Subcutaneous abdominal adipose tissue (tissue), 5 donors: ENCODE measurements around the gene RCAN2.

Experiments
- H3K27ac ChIP-seq: one replicate; pipeline ENCODE4 v1.7.0; 2013; ENCODE audit warnings: low read depth, mild to moderate bottlenecking, inconsistent platforms, low read length, moderate library complexity
- H3K27me3 ChIP-seq, 5 donors: one replicate each; pipeline ENCODE4 v1.7.0; 2013; ENCODE audit warnings: low read length in 5 of 5, inconsistent platforms in 1 of 5; ENCODE audit not compliant: control insufficient read depth in 5 of 5, insufficient read depth in 4 of 5
- H3K36me3 ChIP-seq, 5 donors: one replicate each; pipeline ENCODE4 v1.7.0; 2013; ENCODE audit warnings: low read length in 5 of 5; ENCODE audit not compliant: control insufficient read depth in 5 of 5, insufficient read depth in 5 of 5
- H3K4me1 ChIP-seq, 5 donors: one replicate each; pipeline ENCODE4 v1.7.0; 2013; ENCODE audit warnings: low read length in 5 of 5, mild to moderate bottlenecking in 3 of 5, moderate library complexity in 1 of 5; ENCODE audit not compliant: control insufficient read depth in 5 of 5, insufficient read depth in 5 of 5
- H3K4me3 ChIP-seq, 5 donors: one replicate each; pipeline ENCODE4 v1.7.0; 2013; ENCODE audit warnings: low read length in 5 of 5, low read depth in 1 of 5
- H3K9ac ChIP-seq, 5 donors: one replicate each; pipeline ENCODE4 v1.7.0; 2013; ENCODE audit warnings: low read length in 5 of 5, mild to moderate bottlenecking in 4 of 5, moderate library complexity in 3 of 5
- H3K9me3 ChIP-seq, 5 donors: one replicate each; pipeline ENCODE4 v1.7.0; 2013; ENCODE audit warnings: low read length in 5 of 5; ENCODE audit not compliant: control insufficient read depth in 5 of 5
- donor health status: healthy.
- donor health status: healthy.
- donor health status: healthy.
- donor health status: healthy.
- donor health status: healthy.

RCAN2 gene

DNA sequence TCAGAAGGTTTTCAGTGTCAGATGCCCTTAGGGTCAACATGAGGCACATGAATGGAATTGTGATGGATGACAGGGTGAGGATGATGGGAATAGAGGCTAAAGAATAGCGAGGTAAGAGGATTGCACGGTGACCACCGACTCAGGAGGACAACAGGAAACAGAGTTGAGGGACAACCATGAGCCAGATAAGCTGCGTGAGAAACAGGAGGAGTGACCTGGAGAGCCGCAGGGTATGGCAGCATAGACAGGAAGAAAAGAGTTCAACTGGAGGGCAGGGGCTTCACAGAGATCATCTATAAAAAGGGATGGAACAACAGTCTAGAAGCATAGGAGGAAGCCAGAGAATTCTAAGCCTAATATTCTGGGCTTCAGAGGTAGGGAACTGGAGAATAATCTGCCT is 235.7 kb downstream of the RCAN2 start:
- Histone ChIP-seq H3K4me3 (no peak overlapping the region), H3K4me1 (peaks cover 0 to 5% (median 0%) of the 10 kb centered on the region in 5 donors), H3K36me3 (no peaks in the 10 kb centered on the region), H3K27ac (no peak overlapping the region), H3K27me3 (no peaks in the 10 kb centered on the region), H3K9ac (no peak overlapping the region), H3K9me3 (no peaks in the 10 kb centered on the region)

DNA sequence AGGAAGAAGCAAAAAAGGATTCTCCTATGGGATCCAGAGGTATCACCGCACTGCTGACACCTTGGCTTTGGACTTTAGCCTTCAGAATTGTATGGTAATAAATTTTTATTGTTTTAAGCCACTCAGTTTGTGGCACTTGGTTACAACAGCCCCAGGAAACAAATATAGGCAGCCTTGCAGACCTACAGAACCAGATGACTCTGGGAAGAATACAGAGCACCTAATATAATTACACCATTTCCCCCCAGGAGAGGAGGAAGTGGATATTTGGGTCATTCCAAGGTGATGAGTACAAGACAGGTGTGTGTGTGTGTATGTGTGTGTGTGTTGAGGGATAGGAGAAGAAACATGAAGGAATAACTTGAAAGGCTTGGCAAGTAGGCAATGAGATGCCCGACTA is 236.3 kb downstream of the RCAN2 start:
- no peaks in the 10 kb centered on the region for H3K36me3 ChIP-seq
- no peak overlapping the region for H3K4me3 ChIP-seq
- no peaks in the 10 kb centered on the region for H3K27me3 ChIP-seq
- no peak overlapping the region for H3K27ac ChIP-seq
- peaks cover 0 to 5% (median 0%) of the 10 kb centered on the region in 5 donors for H3K4me1 ChIP-seq
- no peak overlapping the region for H3K9ac ChIP-seq
- H3K9me3 ChIP-seq: no peaks in the 10 kb centered on the region

DNA sequence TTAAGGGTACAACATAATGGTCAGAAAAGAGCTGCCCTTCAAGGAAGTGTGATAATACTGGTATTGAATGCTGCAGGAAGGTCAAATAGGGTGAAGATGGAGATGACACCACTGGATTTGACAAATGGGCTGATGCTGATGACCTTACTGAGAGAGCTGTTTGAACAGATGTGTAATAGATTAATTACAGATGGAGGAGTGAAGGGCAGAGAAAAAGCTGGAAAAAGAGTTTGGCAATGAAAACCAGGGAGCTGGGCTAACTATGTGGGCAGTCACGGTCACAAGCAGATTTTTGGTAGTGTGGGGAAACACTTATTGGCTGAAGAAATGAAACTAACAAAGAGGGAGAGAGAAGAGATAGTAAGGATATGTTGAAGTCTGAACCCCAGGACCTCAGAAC is 236.9 kb downstream of the RCAN2 start:
- H3K4me1 ChIP-seq: peaks cover 0 to 5% (median 0%) of the 10 kb centered on the region in 5 donors
- H3K9me3 ChIP-seq: no peaks in the 10 kb centered on the region
- no peak overlapping the region for H3K9ac ChIP-seq
- no peaks in the 10 kb centered on the region for H3K27me3 ChIP-seq
- H3K27ac ChIP-seq: no peak overlapping the region
- H3K4me3 ChIP-seq: no peak overlapping the region
- no peaks in the 10 kb centered on the region for H3K36me3 ChIP-seq

DNA sequence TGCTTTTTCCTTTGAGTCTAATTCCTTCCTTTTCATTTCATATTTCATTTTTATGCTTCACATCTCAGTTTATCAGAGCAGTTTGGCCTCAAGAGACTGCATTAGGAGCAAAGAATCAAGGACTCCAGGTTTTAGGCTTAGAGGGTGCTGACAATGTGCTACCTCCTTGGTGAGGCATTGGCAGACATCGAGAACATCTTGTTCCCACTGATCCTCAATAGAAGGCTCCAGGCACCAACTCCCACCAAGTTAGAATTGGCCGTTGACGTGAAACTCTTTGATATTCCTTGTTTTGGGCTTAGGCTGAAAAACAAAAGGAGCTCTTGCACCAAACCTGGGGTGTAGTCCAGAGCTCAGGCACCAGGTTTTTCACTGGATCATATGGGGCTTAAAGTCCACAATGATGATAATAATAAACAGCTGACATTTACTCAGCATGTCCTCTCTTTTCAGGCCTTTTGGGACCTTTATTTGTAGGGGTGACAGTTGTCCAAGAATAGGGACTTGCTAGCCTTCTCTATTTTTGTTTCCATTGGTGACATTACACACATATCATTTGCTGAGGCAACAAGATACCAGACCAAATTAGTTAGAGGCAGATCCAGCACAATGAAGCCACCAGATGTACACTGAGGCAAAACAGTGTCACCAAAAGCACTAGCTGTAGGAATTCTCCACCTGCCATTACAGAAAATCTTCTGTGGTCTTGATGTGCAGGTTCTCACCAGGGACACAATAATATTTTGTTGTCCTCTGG is 239.5 kb downstream of the RCAN2 start:
- Histone ChIP-seq H3K9ac (no peak overlapping the region), H3K4me1 (peaks cover 0 to 5% (median 0%) of the 10 kb centered on the region in 5 donors), H3K4me3 (no peak overlapping the region), H3K27ac (no peak overlapping the region), H3K36me3 (no peaks in the 10 kb centered on the region), H3K9me3 (no peaks in the 10 kb centered on the region), H3K27me3 (no peaks in the 10 kb centered on the region)

DNA sequence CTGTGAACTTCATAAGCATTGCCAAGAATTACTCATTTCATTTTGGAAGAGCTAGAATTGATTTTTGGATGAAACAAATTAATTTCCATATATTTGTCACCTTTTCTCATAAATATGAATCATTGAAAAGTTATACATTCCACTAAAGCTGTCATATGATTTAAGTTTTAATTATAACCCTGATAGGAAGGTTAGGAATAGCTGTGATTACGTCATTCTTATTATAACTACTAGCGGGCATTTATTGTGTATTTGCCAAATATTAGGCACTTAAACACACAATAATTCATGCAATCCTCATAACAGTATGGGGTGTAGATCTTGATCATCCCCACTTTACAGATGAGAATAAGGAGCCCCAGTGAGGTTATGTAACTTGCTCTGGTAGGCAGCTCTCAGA is 243.1 kb downstream of the RCAN2 start:
- Histone ChIP-seq H3K9ac (no peak overlapping the region), H3K9me3 (no peaks in the 10 kb centered on the region), H3K4me1 (peaks cover 0 to 6% (median 0%) of the 10 kb centered on the region in 5 donors), H3K36me3 (no peaks in the 10 kb centered on the region), H3K4me3 (no peak overlapping the region), H3K27ac (no peak overlapping the region), H3K27me3 (no peaks in the 10 kb centered on the region)

DNA sequence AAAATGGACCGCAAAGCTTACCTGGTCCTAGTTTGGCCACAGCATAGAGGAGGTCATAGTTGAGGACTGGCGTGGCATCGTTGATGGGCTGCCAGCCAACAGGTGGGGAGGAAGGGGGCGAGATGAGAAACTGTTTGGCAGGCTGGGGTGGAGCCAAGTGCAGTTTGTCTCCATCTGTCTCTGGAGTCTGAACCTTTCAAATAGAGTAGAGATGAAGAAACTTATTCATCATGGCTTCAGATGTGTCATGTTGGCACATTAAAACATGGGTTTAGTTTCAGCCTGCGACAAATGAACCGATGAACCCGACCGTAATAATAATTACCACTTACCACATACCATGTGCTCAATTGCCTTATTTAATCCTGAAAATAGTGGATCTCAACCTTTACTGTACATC is 244.5 kb downstream of the RCAN2 start:
- H3K9me3 ChIP-seq: no peaks in the 10 kb centered on the region
- no peaks in the 10 kb centered on the region for H3K27me3 ChIP-seq
- peaks cover 0 to 6% (median 0%) of the 10 kb centered on the region in 5 donors for H3K4me1 ChIP-seq
- no peak overlapping the region for H3K27ac ChIP-seq
- H3K9ac ChIP-seq: no peak overlapping the region
- H3K36me3 ChIP-seq: no peaks in the 10 kb centered on the region
- no peak overlapping the region for H3K4me3 ChIP-seq

DNA sequence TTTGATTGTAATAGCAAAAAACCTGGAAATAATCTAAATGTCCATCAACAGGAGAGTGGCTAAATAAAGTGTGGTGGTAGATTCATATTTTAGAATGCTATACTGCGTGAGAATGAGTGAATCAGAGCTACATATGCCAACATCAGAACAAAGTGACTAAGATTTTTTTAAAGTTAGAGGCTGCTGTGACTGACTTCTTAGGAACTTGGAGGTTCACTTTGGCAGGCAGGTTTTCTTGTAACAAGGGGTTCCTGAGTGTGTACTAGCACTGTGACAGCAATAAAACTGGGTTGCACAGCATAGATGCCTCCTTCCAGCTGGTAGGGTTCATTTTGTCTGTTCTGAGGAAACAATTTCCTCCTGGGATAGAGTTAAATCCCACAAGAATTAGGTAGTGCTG is 245.2 kb downstream of the RCAN2 start:
- no peak overlapping the region for H3K9ac ChIP-seq
- no peak overlapping the region for H3K4me3 ChIP-seq
- peaks cover 0 to 6% (median 3%) of the 10 kb centered on the region in 5 donors for H3K4me1 ChIP-seq
- H3K9me3 ChIP-seq: no peaks in the 10 kb centered on the region
- H3K36me3 ChIP-seq: no peaks in the 10 kb centered on the region
- no peaks in the 10 kb centered on the region for H3K27me3 ChIP-seq
- H3K27ac ChIP-seq: no peak overlapping the region

DNA sequence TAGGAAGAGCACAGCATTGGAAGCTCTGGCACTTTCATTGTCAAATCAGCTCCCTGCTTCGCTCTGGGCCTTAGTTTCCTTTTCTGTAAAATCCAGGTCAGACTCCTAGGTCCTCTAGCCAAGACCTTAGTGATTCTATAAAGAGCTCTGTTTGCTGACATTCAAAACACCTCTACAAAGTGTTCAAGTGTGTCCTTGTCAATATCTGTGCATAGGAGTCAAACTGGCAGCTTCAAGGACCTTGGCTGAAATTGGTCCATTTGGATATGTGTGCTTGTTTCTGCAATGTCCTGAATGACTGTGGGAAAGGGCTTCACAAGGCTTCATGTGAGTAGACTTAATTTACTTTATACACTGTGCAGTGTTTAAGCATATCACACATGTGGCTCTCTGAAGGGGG is 246.6 kb downstream of the RCAN2 start:
- Histone ChIP-seq H3K4me3 (no peak overlapping the region), H3K9ac (no peak overlapping the region), H3K9me3 (no peaks in the 10 kb centered on the region), H3K4me1 (peaks cover 0 to 10% (median 3%) of the 10 kb centered on the region in 5 donors), H3K27me3 (no peaks in the 10 kb centered on the region), H3K36me3 (no peaks in the 10 kb centered on the region), H3K27ac (no peak overlapping the region)

DNA sequence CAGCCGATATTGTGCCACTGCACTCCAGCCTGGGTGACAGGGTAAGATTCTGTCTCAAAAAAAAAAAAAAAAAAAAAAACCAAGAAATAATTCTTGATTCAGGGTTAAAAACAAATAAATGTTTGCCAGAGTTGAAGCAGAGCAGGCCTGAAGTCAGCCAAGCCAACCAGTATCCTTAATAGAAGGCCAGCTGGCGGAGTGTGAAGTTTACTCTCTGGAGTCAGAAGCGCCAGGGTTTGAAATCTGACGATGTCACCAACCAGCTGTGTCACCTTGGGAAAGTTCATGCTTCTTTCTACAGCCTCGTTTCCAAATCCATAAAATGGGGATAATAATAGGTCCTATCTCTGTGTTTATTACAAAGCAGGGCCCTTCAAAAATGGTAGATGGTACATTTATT is 247.5 kb downstream of the RCAN2 start:
- no peak overlapping the region for H3K9ac ChIP-seq
- H3K4me3 ChIP-seq: no peak overlapping the region
- no peak overlapping the region for H3K27ac ChIP-seq
- H3K27me3 ChIP-seq: no peaks in the 10 kb centered on the region
- H3K9me3 ChIP-seq: no peaks in the 10 kb centered on the region
- no peaks in the 10 kb centered on the region for H3K36me3 ChIP-seq
- H3K4me1 ChIP-seq: peaks cover 0 to 10% (median 3%) of the 10 kb centered on the region in 5 donors

DNA sequence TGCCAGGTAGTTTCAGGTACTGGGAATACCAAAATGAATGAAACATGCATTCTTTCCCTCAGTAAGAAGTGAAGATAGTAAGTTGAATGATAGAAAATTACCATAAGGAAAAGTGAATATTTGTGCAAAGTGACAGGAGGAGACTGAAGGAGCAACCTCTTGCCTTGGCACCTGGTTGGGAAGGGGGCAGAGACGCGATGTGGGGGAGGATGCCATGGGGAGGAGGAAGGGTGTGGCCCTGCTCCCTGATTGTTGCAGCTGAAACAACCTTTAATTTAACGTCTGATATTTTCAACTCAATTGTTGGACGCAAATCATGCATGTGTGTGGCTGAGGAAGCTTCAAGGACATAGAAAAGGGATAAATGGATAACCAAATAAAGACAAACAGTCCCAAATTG is 248.3 kb downstream of the RCAN2 start:
- H3K27me3 ChIP-seq: no peaks in the 10 kb centered on the region
- no peaks in the 10 kb centered on the region for H3K9me3 ChIP-seq
- H3K4me3 ChIP-seq: no peak overlapping the region
- no peaks in the 10 kb centered on the region for H3K36me3 ChIP-seq
- H3K9ac ChIP-seq: no peak overlapping the region
- H3K4me1 ChIP-seq: peaks cover 0 to 10% (median 7%) of the 10 kb centered on the region in 5 donors
- no peak overlapping the region for H3K27ac ChIP-seq
